ENCODE data around the gene KISS1.

KISS1 gene

DNA sequence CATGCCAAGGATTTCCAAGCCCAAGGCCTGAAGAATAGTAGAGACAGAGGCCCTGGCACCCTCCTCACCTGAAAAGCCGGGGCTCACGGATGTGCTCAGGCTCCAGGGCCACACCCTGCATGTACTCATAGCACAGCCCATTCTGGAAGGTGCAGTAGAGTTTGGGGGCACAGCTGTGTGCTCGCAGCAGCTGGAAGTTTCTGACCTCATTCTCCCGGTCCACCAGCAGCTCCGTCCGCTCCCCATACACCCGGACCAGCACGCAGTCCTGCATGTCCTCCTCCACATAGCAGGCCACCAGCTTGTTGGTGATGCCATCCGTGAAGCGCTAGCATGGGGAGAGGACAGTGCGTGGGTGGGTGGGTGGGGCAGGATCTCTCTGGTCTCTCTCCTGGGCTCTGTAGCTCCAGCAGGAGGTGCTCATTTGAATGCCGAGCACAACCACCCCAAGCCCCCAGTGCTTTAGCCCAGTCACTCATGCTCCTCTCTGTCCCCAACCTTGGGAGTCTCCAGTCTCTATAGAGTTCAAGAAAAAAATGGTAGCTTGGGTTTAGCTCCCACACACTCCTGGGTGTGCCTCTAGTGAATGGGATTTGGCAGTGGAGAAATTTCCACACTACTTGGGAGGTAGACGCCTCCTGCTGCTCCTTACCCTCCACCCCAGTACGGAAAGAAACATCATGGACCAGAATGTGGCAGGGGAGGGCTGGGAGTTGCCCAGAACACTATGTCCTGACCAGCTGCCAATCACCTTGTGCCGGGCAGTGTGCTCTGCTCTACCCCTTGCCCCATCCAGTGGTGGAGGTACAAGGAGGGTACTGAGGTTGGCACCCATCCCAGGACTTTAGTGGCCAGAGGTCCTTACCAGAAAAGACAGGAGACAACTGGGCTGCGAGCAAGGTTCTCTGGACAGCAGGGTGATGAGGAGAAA is 46.4 kb downstream of the KISS1 start:
- H3K27ac Mint-ChIP-seq: no peak overlapping the region
- TF ChIP-seq, protein P1, sequence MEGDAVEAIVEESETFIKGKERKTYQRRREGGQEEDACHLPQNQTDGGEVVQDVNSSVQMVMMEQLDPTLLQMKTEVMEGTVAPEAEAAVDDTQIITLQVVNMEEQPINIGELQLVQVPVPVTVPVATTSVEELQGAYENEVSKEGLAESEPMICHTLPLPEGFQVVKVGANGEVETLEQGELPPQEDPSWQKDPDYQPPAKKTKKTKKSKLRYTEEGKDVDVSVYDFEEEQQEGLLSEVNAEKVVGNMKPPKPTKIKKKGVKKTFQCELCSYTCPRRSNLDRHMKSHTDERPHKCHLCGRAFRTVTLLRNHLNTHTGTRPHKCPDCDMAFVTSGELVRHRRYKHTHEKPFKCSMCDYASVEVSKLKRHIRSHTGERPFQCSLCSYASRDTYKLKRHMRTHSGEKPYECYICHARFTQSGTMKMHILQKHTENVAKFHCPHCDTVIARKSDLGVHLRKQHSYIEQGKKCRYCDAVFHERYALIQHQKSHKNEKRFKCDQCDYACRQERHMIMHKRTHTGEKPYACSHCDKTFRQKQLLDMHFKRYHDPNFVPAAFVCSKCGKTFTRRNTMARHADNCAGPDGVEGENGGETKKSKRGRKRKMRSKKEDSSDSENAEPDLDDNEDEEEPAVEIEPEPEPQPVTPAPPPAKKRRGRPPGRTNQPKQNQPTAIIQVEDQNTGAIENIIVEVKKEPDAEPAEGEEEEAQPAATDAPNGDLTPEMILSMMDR (IDR thresholded peaks at IDR 0.05): no peak
- DNase-seq: no peak
- no peaks in the 10 kb centered on the region for H3K36me3 Mint-ChIP-seq (ENCODE audit: low read depth)
- H3K27me3 Mint-ChIP-seq (ENCODE audit: low read depth, poor library complexity): peaks cover 52% of the 10 kb centered on the region
- H3K9me3 Mint-ChIP-seq: no peaks in the 10 kb centered on the region
- H3K4me3 Mint-ChIP-seq: peak overlapping the region; percentile 70
- peaks cover 14% of the 10 kb centered on the region for H3K4me1 Mint-ChIP-seq

DNA sequence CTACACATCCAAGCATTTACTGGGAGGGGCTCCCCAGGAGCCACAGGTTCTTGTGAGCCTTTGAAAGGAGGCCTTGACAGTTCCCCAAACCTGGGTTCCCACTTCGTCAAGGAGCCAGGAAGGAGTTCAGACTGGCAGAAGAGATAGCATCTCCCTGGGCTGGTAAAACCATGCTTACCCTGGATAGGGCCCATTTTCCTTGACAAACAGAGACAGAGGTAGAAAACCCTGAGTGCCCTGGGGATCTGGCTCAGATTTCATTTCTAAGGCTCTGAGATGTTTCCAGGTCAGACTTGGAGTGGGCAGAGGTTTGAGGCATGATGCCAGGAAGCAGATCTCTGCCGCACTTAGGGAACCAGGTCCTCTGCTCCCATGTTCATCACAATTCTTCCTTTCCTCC is 47.2 kb downstream of the KISS1 start:
- Mint-ChIP-seq H3K4me1 (peaks cover 14% of the 10 kb centered on the region), H3K36me3 (ENCODE audit: low read depth) (no peaks in the 10 kb centered on the region), H3K27me3 (ENCODE audit: low read depth, poor library complexity) (peaks cover 45% of the 10 kb centered on the region), H3K4me3 (peak overlapping the region; percentile 9), H3K27ac (no peak overlapping the region), H3K9me3 (no peaks in the 10 kb centered on the region)
- no peak for DNase-seq
- TF ChIP-seq, protein P1 (IDR thresholded peaks at IDR 0.05): no peak

DNA sequence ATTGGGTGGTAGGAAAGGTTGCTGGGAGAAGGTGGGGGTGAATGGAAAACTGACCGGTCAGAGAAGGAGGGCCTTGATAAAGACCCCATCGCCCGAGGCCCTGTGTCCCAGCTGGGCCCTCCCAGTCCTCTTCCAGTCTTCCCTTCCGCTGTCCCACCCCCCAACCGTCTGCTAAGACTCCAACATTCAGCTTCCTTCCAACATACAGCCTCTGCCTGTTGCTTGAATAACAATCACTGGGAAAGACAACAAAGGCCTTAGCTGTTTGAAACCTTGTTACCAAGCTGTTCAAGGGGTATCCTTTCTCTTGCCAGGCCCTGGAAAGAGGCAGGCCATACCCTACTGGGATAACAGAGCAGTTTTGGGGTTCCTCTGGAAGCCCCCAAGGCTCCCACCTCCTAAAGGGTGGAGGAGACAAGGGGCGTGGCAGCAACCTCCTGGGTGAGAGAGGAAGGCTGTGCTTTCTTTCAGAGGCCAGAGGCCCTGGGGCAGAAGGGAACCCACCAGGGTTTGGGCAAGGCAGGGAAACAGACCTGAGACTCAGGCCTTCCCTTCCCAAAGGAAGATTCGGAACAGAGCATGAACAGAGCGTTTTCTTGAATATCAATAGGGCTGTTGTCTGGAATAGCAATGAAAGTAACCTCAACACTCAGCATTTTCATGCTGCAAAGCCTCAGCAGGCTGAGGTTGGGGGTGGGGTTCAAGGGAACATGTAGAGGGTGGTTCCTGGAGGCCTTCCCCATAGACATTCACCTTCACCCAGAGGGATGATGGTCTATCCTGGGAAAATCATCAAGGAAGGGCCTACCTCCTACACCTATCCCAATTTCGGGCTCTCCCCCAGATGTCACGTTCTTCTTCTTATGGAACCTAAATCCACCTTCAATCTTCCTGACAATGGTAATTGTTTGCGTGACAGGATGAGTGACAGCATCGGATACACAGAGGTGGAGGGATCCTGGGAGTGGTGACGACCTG is 48.6 kb downstream of the KISS1 start:
- Mint-ChIP-seq H3K9me3 (no peaks in the 10 kb centered on the region), H3K36me3 (ENCODE audit: low read depth) (no peaks in the 10 kb centered on the region), H3K4me1 (peaks cover 14% of the 10 kb centered on the region), H3K27ac (no peak overlapping the region), H3K27me3 (ENCODE audit: low read depth, poor library complexity) (peaks cover 31% of the 10 kb centered on the region), H3K4me3 (no peak overlapping the region)
- TF ChIP-seq, protein P1 (IDR thresholded peaks at IDR 0.05): no peak
- DNase-seq: no peak

DNA sequence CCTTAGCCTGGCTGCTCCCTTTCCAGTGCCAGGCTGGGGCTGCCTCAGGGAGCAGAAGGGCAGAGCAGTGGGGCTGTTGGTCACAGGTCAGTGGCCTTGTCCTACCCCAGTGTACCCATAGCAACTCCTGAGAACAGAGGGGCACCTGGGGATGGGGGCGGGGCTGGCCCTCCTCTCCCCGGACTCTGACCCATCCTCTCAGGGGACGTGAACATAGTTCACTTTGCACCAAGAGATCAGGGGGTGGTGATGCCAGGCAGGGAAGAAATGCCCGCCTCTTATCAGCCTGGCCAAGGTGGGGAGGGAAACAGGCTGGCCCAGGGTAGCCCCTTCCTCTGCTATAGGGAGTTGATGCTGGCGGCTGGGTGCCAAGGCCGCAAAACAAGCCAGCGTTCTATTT is 49.3 kb downstream of the KISS1 start:
- H3K4me3 Mint-ChIP-seq: no peak overlapping the region
- H3K4me1 Mint-ChIP-seq: peaks cover 14% of the 10 kb centered on the region
- no peaks in the 10 kb centered on the region for H3K36me3 Mint-ChIP-seq (ENCODE audit: low read depth)
- DNase-seq: no peak
- TF ChIP-seq, protein P1 (IDR thresholded peaks at IDR 0.05): no peak
- no peaks in the 10 kb centered on the region for H3K9me3 Mint-ChIP-seq
- H3K27me3 Mint-ChIP-seq (ENCODE audit: low read depth, poor library complexity): peaks cover 29% of the 10 kb centered on the region
- H3K27ac Mint-ChIP-seq: no peak overlapping the region

DNA sequence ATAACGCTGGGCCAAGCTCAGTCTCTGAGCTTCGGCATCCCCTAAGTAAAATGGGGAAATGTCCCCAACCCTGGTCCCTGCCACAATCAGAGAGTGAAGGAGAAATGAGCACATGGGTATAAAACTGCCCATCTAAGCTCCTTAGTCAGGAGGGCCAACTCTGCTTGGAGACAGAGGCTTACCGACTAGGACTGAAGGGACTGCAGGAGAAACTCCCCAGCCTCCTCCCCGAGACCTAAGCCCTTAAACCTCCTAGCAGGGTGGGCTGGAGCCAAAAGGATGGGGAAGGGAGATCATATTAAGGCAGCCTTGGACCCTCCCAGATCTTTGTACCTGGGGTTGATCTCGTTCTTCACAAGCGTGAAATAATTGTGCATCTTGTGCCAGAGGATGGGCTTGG is 50.0 kb downstream of the KISS1 start:
- no peaks in the 10 kb centered on the region for H3K36me3 Mint-ChIP-seq (ENCODE audit: low read depth)
- H3K4me1 Mint-ChIP-seq: peaks cover 18% of the 10 kb centered on the region
- H3K27me3 Mint-ChIP-seq (ENCODE audit: low read depth, poor library complexity): peaks cover 29% of the 10 kb centered on the region
- no peak overlapping the region for H3K4me3 Mint-ChIP-seq
- DNase-seq: no peak
- H3K27ac Mint-ChIP-seq: no peak overlapping the region
- H3K9me3 Mint-ChIP-seq: no peaks in the 10 kb centered on the region
- TF ChIP-seq, protein P1 (IDR thresholded peaks at IDR 0.05): no peak
